H9 (cell line): ENCODE measurements around the gene ARRDC2. TPM values are rescaled to one million over a fixed set of nuclear protein-coding genes. Genes with fewer than 3 reads are reported as not detected.

Experiments
- DNase-seq: peaks from one replicate; pipeline ENCODE4 v3.0.0-alpha.2; 2017
- H2AFZ ChIP-seq: one replicate; pipeline ENCODE4 v1.6.1; 2013; ENCODE audit warnings: mild to moderate bottlenecking, low read length, control low read depth, moderate library complexity
- H2AK5ac ChIP-seq: 2 replicates; pipeline ENCODE4 v1.6.1; 2013; ENCODE audit warnings: low read length, control low read depth, mixed read lengths; ENCODE audit not compliant: insufficient read length
- H2BK120ac ChIP-seq: one replicate; pipeline ENCODE4 v1.6.1; 2013; ENCODE audit warnings: low read depth, mild to moderate bottlenecking, low read length, control low read depth, inconsistent platforms; ENCODE audit not compliant: poor library complexity, severe bottlenecking
- H2BK12ac ChIP-seq: 2 replicates; pipeline ENCODE4 v1.6.1; 2013; ENCODE audit warnings: low read length, control low read depth, mixed read lengths, low read depth; ENCODE audit not compliant: insufficient read length
- H2BK15ac ChIP-seq: 2 replicates; pipeline ENCODE4 v1.6.1; 2013; ENCODE audit warnings: low read depth, low read length, control low read depth
- H2BK20ac ChIP-seq: one replicate; pipeline ENCODE4 v1.6.1; 2013; ENCODE audit warnings: low read depth, mild to moderate bottlenecking, low read length, control low read depth, inconsistent platforms; ENCODE audit not compliant: poor library complexity, severe bottlenecking
- H2BK5ac ChIP-seq: 2 replicates; pipeline ENCODE4 v1.6.1; 2013; ENCODE audit warnings: low read length, control low read depth, mixed read lengths; ENCODE audit not compliant: insufficient read length
- H3K14ac ChIP-seq: 2 replicates; pipeline ENCODE4 v1.6.1; 2013; ENCODE audit warnings: low read length, control low read depth; ENCODE audit not compliant: insufficient read depth
- H3K18ac ChIP-seq: 2 replicates; pipeline ENCODE4 v1.6.1; 2013; ENCODE audit warnings: low read depth, mild to moderate bottlenecking, mixed read lengths, low read length, control low read depth; ENCODE audit not compliant: insufficient read length
- H3K23ac ChIP-seq: 2 replicates; pipeline ENCODE4 v1.6.1; 2013; ENCODE audit warnings: low read length, control low read depth, mixed read lengths, low read depth; ENCODE audit not compliant: insufficient read length
- H3K23me2 ChIP-seq: 2 replicates; pipeline ENCODE4 v1.6.1; 2013; ENCODE audit warnings: low read depth, mild to moderate bottlenecking, mixed read lengths, low read length, control low read depth; ENCODE audit not compliant: insufficient read length, poor library complexity, severe bottlenecking
- H3K27ac ChIP-seq: 2 replicates; pipeline ENCODE4 v1.5.1; 2013; ENCODE audit warnings: low read length, control low read depth, mixed read lengths, low read depth; ENCODE audit not compliant: insufficient read length
- H3K27me3 ChIP-seq: 2 replicates; pipeline ENCODE4 v1.6.1; 2013; ENCODE audit warnings: low read length, control low read depth, inconsistent platforms; ENCODE audit not compliant: insufficient read depth
- H3K4ac ChIP-seq: 2 replicates; pipeline ENCODE4 v1.6.1; 2013; ENCODE audit warnings: low read depth, mild to moderate bottlenecking, control low read depth, inconsistent platforms, low read length, moderate library complexity
- H3K4me1 ChIP-seq: 2 replicates; pipeline ENCODE4 v1.6.1; 2013; ENCODE audit warnings: low read length, control low read depth, inconsistent platforms; ENCODE audit not compliant: insufficient read depth
- H3K4me2 ChIP-seq: 2 replicates; pipeline ENCODE4 v1.6.1; 2013; ENCODE audit warnings: low read length, control low read depth, mixed read lengths; ENCODE audit not compliant: insufficient read length, insufficient read depth
- H3K56ac ChIP-seq: 2 replicates; pipeline ENCODE4 v1.6.1; 2013; ENCODE audit warnings: low read depth, mild to moderate bottlenecking, mixed read lengths, low read length, control low read depth; ENCODE audit not compliant: insufficient read length
- H3K79me1 ChIP-seq: 2 replicates; pipeline ENCODE4 v1.6.1; 2013; ENCODE audit warnings: low read depth, mild to moderate bottlenecking, moderate library complexity, low read length, control low read depth, inconsistent platforms; ENCODE audit not compliant: insufficient read depth, poor library complexity, severe bottlenecking
- H3K79me2 ChIP-seq: 2 replicates; pipeline ENCODE4 v1.6.1; 2013; ENCODE audit warnings: low read length, control low read depth, inconsistent platforms; ENCODE audit not compliant: insufficient read depth
- H3K9ac ChIP-seq: 2 replicates; pipeline ENCODE4 v1.6.1; 2013; ENCODE audit warnings: low read length, control low read depth, mixed read lengths; ENCODE audit not compliant: insufficient read length; ENCODE audit errors: extremely low read depth
- H3K9me3 ChIP-seq: one replicate; pipeline ENCODE4 v1.6.1; 2013; ENCODE audit warnings: low read depth, low read length, inconsistent platforms; ENCODE audit not compliant: control insufficient read depth
- H3T11ph ChIP-seq: one replicate; pipeline ENCODE4 v1.6.1; 2013; ENCODE audit warnings: mild to moderate bottlenecking, low read length, control low read depth, inconsistent platforms
- H4K20me1 ChIP-seq: one replicate; pipeline ENCODE4 v1.6.1; 2013; ENCODE audit not compliant: control insufficient read depth, insufficient read length, insufficient read depth
- H4K5ac ChIP-seq: 2 replicates; pipeline ENCODE4 v1.6.1; 2013; ENCODE audit warnings: low read depth, mild to moderate bottlenecking, mixed read lengths, low read length, control low read depth; ENCODE audit not compliant: insufficient read length
- H4K8ac ChIP-seq: replicated peaks from 2 replicates; pipeline ENCODE4 v1.6.1; 2013; ENCODE audit warnings: low read length, control low read depth, mixed read lengths, low read depth; ENCODE audit not compliant: insufficient read length
- H4K91ac ChIP-seq: 2 replicates; pipeline ENCODE4 v1.6.1; 2013; ENCODE audit warnings: low read depth, mild to moderate bottlenecking, moderate library complexity, mixed read lengths, low read length, control low read depth; ENCODE audit not compliant: insufficient read length
- H3K27ac Mint-ChIP-seq, 3 experiments: 2 replicates in 2 of 3; 3 replicates in 1 of 3; pipeline ENCODE4 v1.8.0; 2020 to 2021; ENCODE audit warnings: mixed read lengths in 3 of 3, mild to moderate bottlenecking in 1 of 3, moderate library complexity in 1 of 3
- H3K27me3 Mint-ChIP-seq: 2 replicates; pipeline ENCODE4 v1.8.0; 2021; ENCODE audit warnings: low read depth, mild to moderate bottlenecking, moderate library complexity, mixed read lengths
- H3K36me3 Mint-ChIP-seq, 3 experiments: 2 replicates in 2 of 3; 3 replicates in 1 of 3; pipeline ENCODE4 v1.8.0; 2020 to 2021; ENCODE audit warnings: low read depth in 3 of 3, mixed read lengths in 3 of 3; ENCODE audit not compliant: insufficient read depth in 1 of 3
- H3K4me1 Mint-ChIP-seq, 2 experiments: 2 replicates each; pipeline ENCODE4 v1.8.0; 2020; ENCODE audit warnings: mixed read lengths in 2 of 2
- H3K4me3 Mint-ChIP-seq, 2 experiments: 2 replicates in 1 of 2; 3 replicates in 1 of 2; pipeline ENCODE4 v1.8.0; 2020 to 2021; ENCODE audit warnings: mild to moderate bottlenecking in 2 of 2, mixed read lengths in 2 of 2, moderate library complexity in 1 of 2
- H3K9me3 Mint-ChIP-seq, 2 experiments: 2 replicates in 1 of 2; 3 replicates in 1 of 2; pipeline ENCODE4 v1.8.0; 2020; ENCODE audit warnings: mild to moderate bottlenecking in 2 of 2, mixed read lengths in 2 of 2, moderate library complexity in 1 of 2
- CTCF ChIP-seq: fragments of 200-600 bp; sonication (generic); conservative IDR thresholded peaks from 3 replicates; pipeline ENCODE4 v1.8.0; 2021; ENCODE audit warnings: antibody characterized with exemption, mild to moderate bottlenecking
- WGBS: extraction: QIAGEN DNeasy Blood & Tissue Kit; methylation state at CpG from one replicate; pipeline ENCODE4 v1.1.7; 2013; ENCODE audit warnings: missing lambda C conversion rate, low lambda C conversion rate, mixed read lengths; ENCODE audit not compliant: insufficient read length; ENCODE audit errors: extremely low coverage; 5-methylcytosine and 5-hydroxymethylcytosine counted together
- total RNA-seq: library from RNA; stranded (reverse); gene quantifications from 2 replicates; pipeline ENCODE4 v1.2.1, GENCODE V29; 2021

ARRDC2 gene
- total RNA-seq, 1 experiment from 2014 or later: 10.5 TPM

DNA sequence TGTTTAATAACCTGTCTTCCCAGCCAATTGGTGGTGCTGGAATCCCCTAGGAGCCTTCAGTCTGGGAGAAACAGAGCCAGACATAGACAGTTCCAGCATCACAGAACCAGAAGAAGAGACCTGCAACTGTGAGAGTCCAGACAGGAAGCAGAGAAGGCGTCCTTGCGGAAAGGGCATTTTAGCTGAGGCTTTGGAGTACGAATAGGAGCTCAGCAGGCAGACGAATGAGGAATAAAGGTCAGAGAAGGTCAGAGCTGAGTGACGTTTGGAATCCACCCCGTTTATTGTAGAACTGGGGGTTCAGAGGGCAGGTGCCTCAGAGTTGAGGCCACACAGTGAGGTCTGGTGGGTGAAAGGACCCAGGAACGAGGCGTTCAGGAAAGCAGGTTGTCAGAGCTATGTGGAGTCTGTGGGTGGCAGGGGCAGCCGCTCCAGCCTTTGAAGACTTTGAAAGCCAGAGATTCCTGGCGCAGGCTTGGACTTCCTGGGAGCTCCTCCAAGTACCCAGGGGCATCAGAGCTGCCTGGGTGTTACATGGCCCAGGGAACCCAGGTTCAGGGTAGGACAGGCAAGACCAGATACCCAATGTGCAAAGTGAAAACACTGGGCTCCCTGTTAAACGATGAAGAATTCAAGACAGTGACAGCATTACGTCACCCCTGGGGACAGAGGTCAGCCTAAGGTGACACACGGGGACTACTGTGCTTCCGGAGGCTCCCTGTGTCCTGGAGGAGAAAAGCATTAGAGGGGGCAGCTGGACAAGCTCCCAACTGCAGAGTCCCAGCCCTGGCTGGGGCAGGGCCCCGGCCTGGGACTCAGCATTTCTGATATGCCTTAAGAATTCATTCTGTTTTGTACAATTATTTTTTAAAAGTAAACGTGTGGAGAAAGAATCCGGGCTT is 5.5 kb downstream of the ARRDC2 start:
- Mint-ChIP-seq H3K27ac (peak overlapping the region in 1 of 3 experiments; percentile 75; a peak in 2 of 7 replicates), H3K4me3 (no peak overlapping the region), H3K36me3 (peaks cover 0 to 14% (median 8%) of the 10 kb centered on the region in 3 experiments; a peak in 6 of 7 replicates), H3K4me1 (peaks cover 0 to 6% of the 10 kb centered on the region in 2 experiments; a peak in 1 of 4 replicates), H3K9me3 (no peaks in the 10 kb centered on the region), H3K27me3 (no peaks in the 10 kb centered on the region)
- Histone ChIP-seq H2BK5ac (no peak overlapping the region), H3K27ac (no peak overlapping the region), H2BK12ac (no peak overlapping the region), H2AFZ (no peak overlapping the region), H4K8ac (no peak overlapping the region), H4K5ac (no peak overlapping the region), H3K79me1 (no peaks in the 10 kb centered on the region), H3K4me1 (no peaks in the 10 kb centered on the region), H2AK5ac (no peak overlapping the region), H3K14ac (no peak overlapping the region), H4K91ac (no peak overlapping the region), H3T11ph (no peak overlapping the region), H3K18ac (no peak overlapping the region), H3K27me3 (no peaks in the 10 kb centered on the region), H2BK20ac (no peak overlapping the region), H3K23me2 (no peaks in the 10 kb centered on the region), H3K56ac (no peak overlapping the region), H3K79me2 (no peaks in the 10 kb centered on the region), H4K20me1 (no peaks in the 10 kb centered on the region), H3K9ac (no peak overlapping the region), H3K4ac (no peak overlapping the region), H3K23ac (no peak overlapping the region), H2BK15ac (no peak overlapping the region), H3K4me2 (no peak overlapping the region), H2BK120ac (no peak overlapping the region), H3K9me3 (no peaks in the 10 kb centered on the region)
- no peak for TF ChIP-seq CTCF
- WGBS: no CpG with 5 or more reads among the region's 17 CpGs
- DNase-seq: no peak
